WTC11 (cell line): ENCODE data around the gene ATF4. TPM values are rescaled to one million over a fixed set of nuclear protein-coding genes. Genes with fewer than 3 reads are reported as not detected.

Experiments used
- ATAC-seq: fragments of 200-7000 bp; cut with Tn5 transposase; 2 replicates; pipeline ENCODE4 v1.10.0; 2021; ENCODE audit warnings: mild to moderate bottlenecking, moderate library complexity
- CTCF ChIA-PET: fragments of 300-600 bp; sonication (Branson Sonifier 250); formaldehyde crosslinking; loops from one replicate; lab custom pipeline; 2021; ENCODE audit warnings: antibody characterized with exemption; lab: Charles Lee
- POLR2A ChIA-PET: fragments of 350-600 bp; sonication (Branson Sonifier 250); formaldehyde crosslinking; loops from one replicate; lab custom pipeline; 2021; ENCODE audit warnings: antibody characterized with exemption; lab: Charles Lee
- DNase-seq: peaks from one replicate; pipeline ENCODE4 v3.0.0; 2021; ENCODE audit warnings: low spot score
- H3K27ac Mint-ChIP-seq: 2 replicates; pipeline ENCODE4 v1.8.0; 2021; ENCODE audit warnings: mixed read lengths
- H3K27me3 Mint-ChIP-seq: 2 replicates; pipeline ENCODE4 v1.8.0; 2021; ENCODE audit warnings: low read depth, mild to moderate bottlenecking, moderate library complexity, mixed read lengths
- H3K36me3 Mint-ChIP-seq: 2 replicates; pipeline ENCODE4 v1.8.0; 2021; ENCODE audit warnings: mixed read lengths
- H3K4me1 Mint-ChIP-seq: 2 replicates; pipeline ENCODE4 v1.8.0; 2022; ENCODE audit warnings: mixed read lengths
- H3K4me3 Mint-ChIP-seq: 2 replicates; pipeline ENCODE4 v1.8.0; 2021; ENCODE audit warnings: mild to moderate bottlenecking, moderate library complexity, mixed read lengths
- H3K9me3 Mint-ChIP-seq: 2 replicates; pipeline ENCODE4 v1.8.0; 2021; ENCODE audit warnings: mixed read lengths
- AR ChIP-seq: fragments of 250-450 bp; sonication (Bioruptor Pico); IDR thresholded peaks from 2 replicates; pipeline ENCODE4 v1.9.0; 2021; ENCODE audit warnings: mild to moderate bottlenecking
- CBFB ChIP-seq: sonication (generic); formaldehyde crosslinking; IDR thresholded peaks from 2 replicates; pipeline ENCODE4 v1.8.1; 2022; ENCODE audit warnings: mild to moderate bottlenecking, low read depth, missing genetic modification reagents
- E2F5 ChIP-seq: sonication (generic); formaldehyde crosslinking; IDR thresholded peaks from 2 replicates; pipeline ENCODE4 v1.8.1; 2022; ENCODE audit warnings: mild to moderate bottlenecking, moderate library complexity, missing genetic modification reagents
- ERG ChIP-seq: fragments of 250-450 bp; sonication (Bioruptor Pico); IDR thresholded peaks from 2 replicates; pipeline ENCODE4 v1.8.0; 2021; ENCODE audit warnings: mild to moderate bottlenecking
- FOXK1 ChIP-seq: sonication (generic); formaldehyde crosslinking; IDR thresholded peaks from 2 replicates; pipeline ENCODE4 v1.8.0; 2022; ENCODE audit warnings: mild to moderate bottlenecking, moderate library complexity, missing genetic modification reagents
- GRHL2 ChIP-seq: fragments of 250-450 bp; sonication (Bioruptor Pico); IDR thresholded peaks from 2 replicates; pipeline ENCODE4 v1.8.0; 2022; ENCODE audit warnings: mild to moderate bottlenecking, moderate library complexity; ENCODE audit not compliant: insufficient replicate concordance, severe bottlenecking
- GTF2I ChIP-seq: fragments of 250-450 bp; sonication (Bioruptor Pico); conservative IDR thresholded peaks from 2 replicates; pipeline ENCODE4 v1.4.0; 2021; ENCODE audit warnings: mild to moderate bottlenecking
- KAT7 ChIP-seq: sonication (generic); formaldehyde crosslinking; IDR thresholded peaks from 2 replicates; pipeline ENCODE4 v1.8.1; 2023; ENCODE audit warnings: missing genetic modification reagents, mild to moderate bottlenecking, borderline replicate concordance
- MYBL2 ChIP-seq: sonication (generic); formaldehyde crosslinking; IDR thresholded peaks from 2 replicates; pipeline ENCODE4 v1.8.1; 2023; ENCODE audit warnings: mild to moderate bottlenecking, moderate library complexity, missing genetic modification reagents
- NR1H2 ChIP-seq: sonication (generic); formaldehyde crosslinking; IDR thresholded peaks from 2 replicates; pipeline ENCODE4 v1.9.0; 2021; ENCODE audit warnings: mild to moderate bottlenecking, moderate library complexity, missing genetic modification reagents
- NR3C1 ChIP-seq: sonication (generic); formaldehyde crosslinking; conservative IDR thresholded peaks from 2 replicates; pipeline ENCODE4 v1.8.1; 2023; ENCODE audit warnings: low read depth, mild to moderate bottlenecking, missing genetic modification reagents
- OVOL2 ChIP-seq: fragments of 250-450 bp; sonication (Bioruptor Pico); IDR thresholded peaks from 2 replicates; pipeline ENCODE4 v1.9.0; 2021; ENCODE audit warnings: mild to moderate bottlenecking, borderline replicate concordance
- RELA ChIP-seq: sonication (generic); formaldehyde crosslinking; IDR thresholded peaks from 2 replicates; pipeline ENCODE4 v1.8.1; 2022; ENCODE audit warnings: missing genetic modification reagents, mild to moderate bottlenecking, borderline replicate concordance
- SMAD4 ChIP-seq: sonication (generic); formaldehyde crosslinking; IDR thresholded peaks from 2 replicates; pipeline ENCODE4 v1.8.0; 2022; ENCODE audit warnings: mild to moderate bottlenecking, missing genetic modification reagents
- TCF7 ChIP-seq: sonication (generic); formaldehyde crosslinking; IDR thresholded peaks from 2 replicates; pipeline ENCODE4 v1.8.0; 2022; ENCODE audit warnings: mild to moderate bottlenecking, low read depth, missing genetic modification reagents, moderate library complexity
- TEAD4 ChIP-seq: sonication (generic); formaldehyde crosslinking; IDR thresholded peaks from 2 replicates; pipeline ENCODE4 v1.8.0; 2022; ENCODE audit warnings: mild to moderate bottlenecking, missing genetic modification reagents
- ZNF232 ChIP-seq: sonication (generic); formaldehyde crosslinking; IDR thresholded peaks from 2 replicates; pipeline ENCODE4 v1.8.0; 2022; ENCODE audit warnings: mild to moderate bottlenecking, missing genetic modification reagents
- ZNF671 ChIP-seq: fragments of 250-450 bp; sonication (Bioruptor Pico); IDR thresholded peaks from 2 replicates; pipeline ENCODE4 v1.8.0; 2021; ENCODE audit warnings: mild to moderate bottlenecking
- total RNA-seq: library from RNA; stranded (reverse); gene quantifications from 3 replicates; pipeline ENCODE4 v1.2.3, GENCODE V29; 2021
- TF ChIP-seq, protein P1 (sequence below): sonication (generic); formaldehyde crosslinking; IDR thresholded peaks from 2 replicates; pipeline ENCODE4 v1.8.1; 2023; ENCODE audit warnings: mild to moderate bottlenecking, missing genetic modification reagents, moderate library complexity
- TF ChIP-seq, protein P2 (sequence below): fragments of 250-450 bp; sonication (Bioruptor Pico); IDR thresholded peaks from 2 replicates; pipeline ENCODE4 v1.9.0; 2021; ENCODE audit warnings: mild to moderate bottlenecking, borderline replicate concordance
- TF ChIP-seq, protein P3 (sequence below): sonication (generic); formaldehyde crosslinking; IDR thresholded peaks from 2 replicates; pipeline ENCODE4 v1.8.1; 2022; ENCODE audit warnings: low read depth, mild to moderate bottlenecking, moderate library complexity, missing genetic modification reagents, borderline replicate concordance

The ATF4 gene
- total RNA-seq, 1 experiment from 2014 or later, result 460 TPM

GRCh38 chr22:39491696-39492095 lies 28.7 kb upstream of the ATF4 start (continued):
- TF ChIP-seq AR (CRISPR knock-in tag), result no peak
- TF ChIP-seq, protein P1, sequence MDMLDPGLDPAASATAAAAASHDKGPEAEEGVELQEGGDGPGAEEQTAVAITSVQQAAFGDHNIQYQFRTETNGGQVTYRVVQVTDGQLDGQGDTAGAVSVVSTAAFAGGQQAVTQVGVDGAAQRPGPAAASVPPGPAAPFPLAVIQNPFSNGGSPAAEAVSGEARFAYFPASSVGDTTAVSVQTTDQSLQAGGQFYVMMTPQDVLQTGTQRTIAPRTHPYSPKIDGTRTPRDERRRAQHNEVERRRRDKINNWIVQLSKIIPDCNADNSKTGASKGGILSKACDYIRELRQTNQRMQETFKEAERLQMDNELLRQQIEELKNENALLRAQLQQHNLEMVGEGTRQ (CRISPR knock-in tag), result no peak
- TF ChIP-seq, all 79 proteins: peak for 0

DNA sequence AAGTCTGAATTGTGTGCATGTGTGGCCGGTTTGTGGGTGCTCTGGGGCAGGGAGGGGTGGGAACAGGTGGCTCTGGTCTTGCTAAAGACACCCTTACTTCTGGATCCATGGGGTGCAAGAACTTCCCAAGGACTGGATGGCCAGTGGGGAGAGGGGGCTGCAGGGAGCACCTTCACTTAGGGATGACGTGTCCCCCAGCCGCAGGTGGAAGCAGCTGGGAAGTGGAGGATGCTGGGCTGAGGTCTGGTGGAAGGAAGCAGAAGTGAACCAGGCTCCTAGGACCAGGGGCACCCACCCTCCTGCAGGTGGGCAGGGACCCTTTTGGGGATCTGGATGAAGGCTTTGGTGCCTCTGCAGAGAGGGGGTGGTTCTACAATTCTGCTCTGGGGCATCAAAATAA lies 28.2 kb upstream of the ATF4 start:
- no peak for DNase-seq
- peaks cover 8% of the 10 kb centered on the region for H3K4me1 Mint-ChIP-seq
- no peaks in the 10 kb centered on the region for H3K36me3 Mint-ChIP-seq
- no peak overlapping the region for H3K27ac Mint-ChIP-seq
- ChIA-PET CTCF (interaction anchor here (0.5 to 3.7 kb wide), 8 partner anchors 12 to 99 kb away, joined by 3 to 29 read pairs (median 4); partner anchors contain the start of gene ATF4), POLR2A (interaction anchor here (1.2 kb wide), 1 partner anchor 9 kb away, joined by 3 read pairs; the partner anchor contains the start of gene MIEF1)
- no peak for TF ChIP-seq OVOL2 (CRISPR knock-in tag)
- TF ChIP-seq TEAD4 (CRISPR knock-in tag), result no peak
- no peak for TF ChIP-seq SMAD4 (CRISPR knock-in tag)
- TF ChIP-seq ZNF671, result no peak
- TF ChIP-seq NR3C1 (CRISPR knock-in tag), result no peak
- TF ChIP-seq ZNF232 (CRISPR knock-in tag), result no peak
- TF ChIP-seq TCF7 (CRISPR knock-in tag), result no peak
- TF ChIP-seq MYBL2 (CRISPR knock-in tag), result no peak
- TF ChIP-seq, protein P2, sequence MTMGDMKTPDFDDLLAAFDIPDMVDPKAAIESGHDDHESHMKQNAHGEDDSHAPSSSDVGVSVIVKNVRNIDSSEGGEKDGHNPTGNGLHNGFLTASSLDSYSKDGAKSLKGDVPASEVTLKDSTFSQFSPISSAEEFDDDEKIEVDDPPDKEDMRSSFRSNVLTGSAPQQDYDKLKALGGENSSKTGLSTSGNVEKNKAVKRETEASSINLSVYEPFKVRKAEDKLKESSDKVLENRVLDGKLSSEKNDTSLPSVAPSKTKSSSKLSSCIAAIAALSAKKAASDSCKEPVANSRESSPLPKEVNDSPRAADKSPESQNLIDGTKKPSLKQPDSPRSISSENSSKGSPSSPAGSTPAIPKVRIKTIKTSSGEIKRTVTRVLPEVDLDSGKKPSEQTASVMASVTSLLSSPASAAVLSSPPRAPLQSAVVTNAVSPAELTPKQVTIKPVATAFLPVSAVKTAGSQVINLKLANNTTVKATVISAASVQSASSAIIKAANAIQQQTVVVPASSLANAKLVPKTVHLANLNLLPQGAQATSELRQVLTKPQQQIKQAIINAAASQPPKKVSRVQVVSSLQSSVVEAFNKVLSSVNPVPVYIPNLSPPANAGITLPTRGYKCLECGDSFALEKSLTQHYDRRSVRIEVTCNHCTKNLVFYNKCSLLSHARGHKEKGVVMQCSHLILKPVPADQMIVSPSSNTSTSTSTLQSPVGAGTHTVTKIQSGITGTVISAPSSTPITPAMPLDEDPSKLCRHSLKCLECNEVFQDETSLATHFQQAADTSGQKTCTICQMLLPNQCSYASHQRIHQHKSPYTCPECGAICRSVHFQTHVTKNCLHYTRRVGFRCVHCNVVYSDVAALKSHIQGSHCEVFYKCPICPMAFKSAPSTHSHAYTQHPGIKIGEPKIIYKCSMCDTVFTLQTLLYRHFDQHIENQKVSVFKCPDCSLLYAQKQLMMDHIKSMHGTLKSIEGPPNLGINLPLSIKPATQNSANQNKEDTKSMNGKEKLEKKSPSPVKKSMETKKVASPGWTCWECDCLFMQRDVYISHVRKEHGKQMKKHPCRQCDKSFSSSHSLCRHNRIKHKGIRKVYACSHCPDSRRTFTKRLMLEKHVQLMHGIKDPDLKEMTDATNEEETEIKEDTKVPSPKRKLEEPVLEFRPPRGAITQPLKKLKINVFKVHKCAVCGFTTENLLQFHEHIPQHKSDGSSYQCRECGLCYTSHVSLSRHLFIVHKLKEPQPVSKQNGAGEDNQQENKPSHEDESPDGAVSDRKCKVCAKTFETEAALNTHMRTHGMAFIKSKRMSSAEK, result no peak
- no peak for TF ChIP-seq GTF2I (CRISPR knock-in tag)
- no peak for TF ChIP-seq GRHL2 (CRISPR knock-in tag)
- TF ChIP-seq RELA (CRISPR knock-in tag), result no peak
- no peak for TF ChIP-seq CBFB
- TF ChIP-seq ERG, result no peak
- TF ChIP-seq FOXK1 (CRISPR knock-in tag), result no peak
- no peak for TF ChIP-seq E2F5 (CRISPR knock-in tag)
- no peak for TF ChIP-seq KAT7
- TF ChIP-seq NR1H2, result no peak
- TF ChIP-seq, protein P3, sequence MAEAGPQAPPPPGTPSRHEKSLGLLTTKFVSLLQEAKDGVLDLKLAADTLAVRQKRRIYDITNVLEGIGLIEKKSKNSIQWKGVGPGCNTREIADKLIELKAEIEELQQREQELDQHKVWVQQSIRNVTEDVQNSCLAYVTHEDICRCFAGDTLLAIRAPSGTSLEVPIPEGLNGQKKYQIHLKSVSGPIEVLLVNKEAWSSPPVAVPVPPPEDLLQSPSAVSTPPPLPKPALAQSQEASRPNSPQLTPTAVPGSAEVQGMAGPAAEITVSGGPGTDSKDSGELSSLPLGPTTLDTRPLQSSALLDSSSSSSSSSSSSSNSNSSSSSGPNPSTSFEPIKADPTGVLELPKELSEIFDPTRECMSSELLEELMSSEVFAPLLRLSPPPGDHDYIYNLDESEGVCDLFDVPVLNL (CRISPR knock-in tag), result no peak
- no peak overlapping the region for H3K4me3 Mint-ChIP-seq
- no peaks in the 10 kb centered on the region for H3K9me3 Mint-ChIP-seq
- ATAC-seq, result no peak
- H3K27me3 Mint-ChIP-seq, result peaks cover 26% of the 10 kb centered on the region
